NCI-H526 (cell line): ENCODE measurements around the gene GXYLT1.
"Not testable (repeated sequence)": the region's sequence is repeated elsewhere in the genome, so short reads cannot be mapped to it uniquely, and the experiment has no call there.

Experiments
- DNase-seq, 2 experiments: peaks; one replicate each; lab custom pipeline; 2025; lab: John Stamatoyannopoulos, UW

GXYLT1 gene

GRCh38 chr12:42097971-42098370, 46.7 kb downstream of the GXYLT1 start:
- DNase-seq: no peak

GRCh38 chr12:42094277-42094676, 50.4 kb downstream of the GXYLT1 start:
- no peak for DNase-seq

- no peak for DNase-seq
Measured at GRCh38 chr12:42091769-42092168, 52.9 kb downstream of the GXYLT1 start.

GRCh38 chr12:42090899-42091298, 53.8 kb downstream of the GXYLT1 start:
- no peak for DNase-seq

GRCh38 chr12:42086031-42086430, 58.6 kb downstream of the GXYLT1 start:
- DNase-seq: no peak

GRCh38 chr12:42085594-42085993, 59.1 kb downstream of the GXYLT1 start:
- no peak for DNase-seq

GRCh38 chr12:42084522-42084921, 60.2 kb downstream of the GXYLT1 start:
- no peak for DNase-seq

- DNase-seq: no peak
Measured at GRCh38 chr12:42076976-42077375, 67.7 kb downstream of the GXYLT1 start.

GRCh38 chr12:42070036-42070435, 74.6 kb downstream of the GXYLT1 start:
- DNase-seq: no peak

GRCh38 chr12:42059127-42059526, 85.5 kb downstream of the GXYLT1 start:
- no peak for DNase-seq

GRCh38 chr12:42056130-42056529, 88.5 kb downstream of the GXYLT1 start:
- DNase-seq: no peak

GRCh38 chr12:42053456-42053855, 91.2 kb downstream of the GXYLT1 start:
- peak; percentile 30 to 60 for DNase-seq

GRCh38 chr12:42048980-42049379, 95.7 kb downstream of the GXYLT1 start:
- not testable (repeated sequence) for DNase-seq

- no peak for DNase-seq
Measured at GRCh38 chr12:42039577-42039976, 105.1 kb downstream of the GXYLT1 start.

- no peak for DNase-seq
Measured at GRCh38 chr12:42039176-42039575, 105.5 kb downstream of the GXYLT1 start.

GRCh38 chr12:42031847-42032564, 112.7 kb downstream of the GXYLT1 start:
- DNase-seq: no peak
